ENCODE results near the gene SLC66A1.
"Not testable (repeated sequence)": the region's sequence is repeated elsewhere in the genome, so short reads cannot be mapped to it uniquely, and the experiment has no call there.

Gene SLC66A1

GRCh38 chr1:19311931-19312781 lies at the start of gene SLC66A1, which contains the start of gene AKR7A2:
TSS of gene SLC66A1 (plus strand) at chr1:19312326. CDS start at chr1:19317678, 5,352 bp downstream.
TSS of gene AKR7A2 (minus strand) at chr1:19312144. CDS start at chr1:19312124, 20 bp downstream.
- peak within 1 kb of the TSS; percentile 75 for H3K4me3 ChIP-seq (replicated peaks; ENCODE audit: low read depth, low read length)
- peak; percentile 94 for DNase-seq (ENCODE audit: low read depth)
- TF ChIP-seq, protein P1, sequence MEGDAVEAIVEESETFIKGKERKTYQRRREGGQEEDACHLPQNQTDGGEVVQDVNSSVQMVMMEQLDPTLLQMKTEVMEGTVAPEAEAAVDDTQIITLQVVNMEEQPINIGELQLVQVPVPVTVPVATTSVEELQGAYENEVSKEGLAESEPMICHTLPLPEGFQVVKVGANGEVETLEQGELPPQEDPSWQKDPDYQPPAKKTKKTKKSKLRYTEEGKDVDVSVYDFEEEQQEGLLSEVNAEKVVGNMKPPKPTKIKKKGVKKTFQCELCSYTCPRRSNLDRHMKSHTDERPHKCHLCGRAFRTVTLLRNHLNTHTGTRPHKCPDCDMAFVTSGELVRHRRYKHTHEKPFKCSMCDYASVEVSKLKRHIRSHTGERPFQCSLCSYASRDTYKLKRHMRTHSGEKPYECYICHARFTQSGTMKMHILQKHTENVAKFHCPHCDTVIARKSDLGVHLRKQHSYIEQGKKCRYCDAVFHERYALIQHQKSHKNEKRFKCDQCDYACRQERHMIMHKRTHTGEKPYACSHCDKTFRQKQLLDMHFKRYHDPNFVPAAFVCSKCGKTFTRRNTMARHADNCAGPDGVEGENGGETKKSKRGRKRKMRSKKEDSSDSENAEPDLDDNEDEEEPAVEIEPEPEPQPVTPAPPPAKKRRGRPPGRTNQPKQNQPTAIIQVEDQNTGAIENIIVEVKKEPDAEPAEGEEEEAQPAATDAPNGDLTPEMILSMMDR (IDR thresholded peaks at IDR 0.05; ENCODE audit: low read length, missing control alignments): no peak

DNA sequence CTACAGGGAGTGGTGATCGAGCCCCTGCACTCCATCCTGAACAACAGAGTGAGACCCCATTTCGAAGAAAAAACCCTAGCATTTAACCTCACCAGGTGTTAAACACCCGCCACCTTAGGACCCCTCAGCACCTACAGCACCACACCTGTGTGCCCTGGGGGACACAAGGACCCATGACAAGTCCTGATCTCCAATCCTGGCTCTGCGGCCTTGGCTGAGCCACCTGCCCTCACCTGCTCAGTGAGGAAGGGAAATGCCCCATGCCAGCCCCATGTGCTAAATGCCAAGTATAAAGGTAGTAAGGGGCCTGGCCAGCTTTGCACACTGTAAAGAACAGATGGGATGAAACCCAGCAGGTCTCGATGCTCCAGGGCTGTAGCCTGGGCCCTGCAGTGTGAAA lies 49.4 kb upstream of the SLC66A1 start:
- no peak for DNase-seq (ENCODE audit: low read depth)
- TF ChIP-seq, protein P1 (IDR thresholded peaks at IDR 0.05; ENCODE audit: low read length, missing control alignments): no peak
- no peak overlapping the region for H3K4me3 ChIP-seq (replicated peaks; ENCODE audit: low read depth, low read length)

DNA sequence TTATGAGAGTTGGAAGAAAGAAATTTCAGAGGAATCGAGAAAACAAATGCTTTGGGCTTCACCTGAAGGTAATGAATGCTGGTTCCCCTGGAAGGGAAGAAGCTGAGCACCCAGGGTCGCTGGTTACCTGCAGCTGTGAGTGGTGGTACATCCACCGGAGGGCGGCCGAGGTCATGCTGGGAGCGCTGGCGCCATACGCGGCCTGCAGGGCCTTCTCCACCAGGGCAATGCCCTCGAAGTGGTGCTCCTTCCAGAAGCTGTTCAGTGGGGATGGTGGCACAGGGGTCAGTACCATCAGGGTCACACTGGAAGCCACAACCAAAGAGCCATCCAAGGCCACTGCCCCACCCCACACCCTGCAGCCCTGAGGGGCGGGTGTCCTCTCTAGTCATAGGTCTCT lies 43.7 kb upstream of the SLC66A1 start:
- DNase-seq (ENCODE audit: low read depth): no peak
- TF ChIP-seq, protein P1 (IDR thresholded peaks at IDR 0.05; ENCODE audit: low read length, missing control alignments): no peak
- no peak overlapping the region for H3K4me3 ChIP-seq (replicated peaks; ENCODE audit: low read depth, low read length)

- peak; percentile 13 for DNase-seq (ENCODE audit: low read depth)
- not testable (repeated sequence) for H3K4me3 ChIP-seq (replicated peaks; ENCODE audit: low read depth, low read length)
- TF ChIP-seq, protein P1 (IDR thresholded peaks at IDR 0.05; ENCODE audit: low read length, missing control alignments): peak; percentile 5
Observed at GRCh38 chr1:19269427-19270342, 42.4 kb upstream of the SLC66A1 start.

DNA sequence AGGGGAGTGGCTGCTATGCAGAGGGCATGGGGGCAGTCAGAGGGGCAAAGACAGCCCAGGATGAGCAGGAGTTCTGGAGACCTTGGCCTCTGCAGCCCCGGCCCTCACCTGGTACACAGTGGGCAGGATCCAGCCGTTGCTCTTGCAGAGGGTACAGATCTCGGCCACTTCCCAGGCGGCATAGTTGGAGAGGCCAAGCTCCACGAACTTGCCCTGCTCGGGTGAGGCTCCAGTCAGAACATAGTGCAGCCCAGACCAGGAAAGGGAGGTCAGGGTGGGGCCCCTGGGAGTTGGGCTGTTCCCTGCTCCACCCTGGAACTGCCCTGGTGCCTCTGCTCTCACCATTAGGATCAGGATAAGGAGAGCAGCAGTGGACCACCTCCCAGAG lies 41.8 kb upstream of the SLC66A1 start:
- not testable (repeated sequence) for H3K4me3 ChIP-seq (replicated peaks; ENCODE audit: low read depth, low read length); DNase-seq (ENCODE audit: low read depth)

- no peak for DNase-seq (ENCODE audit: low read depth)
- no peak overlapping the region for H3K4me3 ChIP-seq (replicated peaks; ENCODE audit: low read depth, low read length)
- TF ChIP-seq, protein P1 (IDR thresholded peaks at IDR 0.05; ENCODE audit: low read length, missing control alignments): no peak
Observed at GRCh38 chr1:19272064-19272463, 40.1 kb upstream of the SLC66A1 start.

Data from fibroblast of pulmonary artery (primary cell).